CD4-positive, alpha-beta T cell treated with Interleukin-17A for 4 hours (primary cell): Measurements from ENCODE around the gene ABHD16B.

Source experiments
- DNase-seq: peaks from one replicate; pipeline ENCODE4 v3.0.0-alpha.2; 2020; ENCODE audit warnings: mixed read lengths

ABHD16B gene

DNA sequence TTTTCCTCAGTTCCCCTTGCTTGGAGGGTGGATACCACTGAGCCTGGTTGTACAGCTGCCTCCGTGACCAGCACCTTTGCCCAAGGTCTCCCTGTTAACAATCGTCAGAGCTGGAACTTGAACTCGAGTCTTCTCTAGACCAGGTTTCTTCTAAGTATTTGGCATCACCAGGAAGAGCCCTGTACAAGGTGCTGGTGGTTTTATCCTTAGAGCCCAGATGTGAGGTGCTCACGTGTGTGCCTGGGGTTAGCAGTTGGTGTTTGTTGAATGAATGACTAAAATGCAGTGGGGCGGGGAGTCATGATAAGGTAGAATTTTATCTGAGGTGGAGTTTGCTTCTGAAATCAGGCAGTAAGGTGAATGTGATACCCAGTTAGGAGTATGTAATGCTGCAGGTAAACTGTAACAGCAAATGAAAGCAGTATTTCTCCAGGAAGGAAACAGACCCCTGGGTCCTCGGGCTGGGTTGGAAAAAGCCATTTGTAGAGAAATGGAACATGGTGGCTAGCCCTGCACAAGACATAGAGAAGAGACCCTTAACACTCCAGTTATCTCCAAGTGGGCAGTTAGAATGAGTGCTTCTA is 36.8 kb downstream of the ABHD16B start:
- DNase-seq: no peak

- peak; percentile 40 for DNase-seq
Measured at GRCh38 chr20:63898882-63899558, 37.7 kb downstream of the ABHD16B start.

DNA sequence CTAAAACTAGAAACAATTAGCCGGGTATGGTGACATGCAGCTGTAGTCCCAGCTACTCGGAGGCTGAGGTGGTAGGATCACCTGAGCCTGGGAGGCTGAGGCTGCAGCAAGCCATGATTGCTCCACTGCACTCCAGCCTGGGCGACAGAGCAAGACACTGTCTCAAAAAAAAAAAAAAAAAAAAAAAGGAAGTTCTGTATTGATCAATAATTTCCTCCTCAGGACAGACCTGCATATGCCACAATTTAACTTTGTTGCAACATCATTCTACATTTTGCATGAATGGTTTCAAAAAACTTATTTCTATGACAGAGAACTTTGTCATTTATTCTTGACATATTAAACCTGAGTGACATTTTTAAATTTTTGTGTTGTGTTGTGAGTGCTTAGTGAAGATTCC is 39.1 kb downstream of the ABHD16B start:
- no peak for DNase-seq

- DNase-seq: no peak
Measured at GRCh38 chr20:63903796-63904561, 42.7 kb downstream of the ABHD16B start.

- DNase-seq: no peak
Measured at GRCh38 chr20:63908008-63908682, 46.8 kb downstream of the ABHD16B start.

GRCh38 chr20:63911176-63911575 is 49.9 kb downstream of the ABHD16B start:
- peak; percentile 31 for DNase-seq
